Fibroblast of skin of left biceps (primary cell): ENCODE results near the gene ATXN7L1.
A peak's percentile ranks its signal among the peaks of the same experiment; 100 is the strongest.
"Not testable (repeated sequence)": the region's sequence is repeated elsewhere in the genome, so short reads cannot be mapped to it uniquely, and the experiment has no call there.

Experiments
- DNase-seq, 2 experiments: peaks; one replicate each; pipeline ENCODE4 v3.0.0-alpha.2; 2013; ENCODE audit warnings: low read depth in 2 of 2

The ATXN7L1 gene

GRCh38 chr7:105617280-105618015 lies 259.0 kb downstream of the ATXN7L1 start:
- no peak for DNase-seq

- no peak for DNase-seq
Observed at GRCh38 chr7:105614341-105614840, 262.0 kb downstream of the ATXN7L1 start.

DNA sequence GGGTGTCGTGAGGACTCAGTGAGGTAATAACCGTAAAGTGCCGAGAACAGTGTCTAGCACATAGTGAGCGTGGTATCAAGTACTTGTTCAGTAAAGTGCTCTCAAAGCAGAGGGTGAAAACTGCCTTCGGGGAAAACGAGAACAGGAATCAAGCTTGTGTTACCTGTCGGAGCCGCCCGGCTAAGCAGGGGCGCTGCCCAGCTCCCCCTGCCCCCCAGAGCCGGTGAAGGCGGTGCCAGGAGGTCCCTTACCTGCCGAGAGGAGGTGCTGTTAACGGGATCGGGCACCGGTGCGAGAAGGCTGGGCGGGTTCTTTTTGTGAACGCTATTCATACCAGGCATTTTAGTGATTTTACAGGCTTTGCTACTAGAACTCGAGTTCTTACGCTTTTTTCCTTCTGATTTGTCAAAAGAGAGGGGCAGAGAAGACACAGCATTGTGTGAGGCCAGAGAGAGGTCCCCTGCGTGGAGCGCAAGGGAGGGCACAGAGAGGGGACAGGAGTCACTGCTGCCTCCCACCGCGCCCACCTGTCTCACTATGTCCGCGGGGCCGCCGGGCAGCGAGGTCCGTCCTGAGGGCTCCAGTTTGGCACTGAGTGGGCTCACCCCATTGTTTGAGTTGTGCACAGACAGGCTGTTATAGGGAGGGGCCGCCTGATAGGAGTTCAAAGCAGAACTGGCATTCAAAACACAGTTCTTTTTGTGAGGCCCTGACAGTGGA lies 262.6 kb downstream of the ATXN7L1 start:
- DNase-seq, result no peak

DNA sequence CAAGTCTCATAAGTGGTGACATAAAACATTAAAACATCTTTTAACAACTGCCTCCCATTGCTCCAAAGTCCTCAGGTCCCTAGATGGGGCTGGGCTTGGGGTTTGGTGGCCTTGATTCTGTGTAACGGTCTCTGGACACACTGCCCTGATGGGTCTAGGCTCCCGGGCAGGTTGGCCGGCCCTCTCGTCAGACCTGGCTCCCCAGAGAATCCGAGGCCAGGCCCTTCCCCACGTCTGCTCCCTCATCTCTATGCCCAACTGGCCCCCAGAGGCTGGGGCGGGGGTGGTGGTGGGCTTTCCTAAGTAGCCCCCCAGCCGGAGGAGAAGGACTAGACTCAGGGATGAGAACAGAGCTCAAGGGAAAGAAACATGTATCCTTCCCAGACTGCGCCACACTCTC lies 263.6 kb downstream of the ATXN7L1 start:
- no peak for DNase-seq

DNA sequence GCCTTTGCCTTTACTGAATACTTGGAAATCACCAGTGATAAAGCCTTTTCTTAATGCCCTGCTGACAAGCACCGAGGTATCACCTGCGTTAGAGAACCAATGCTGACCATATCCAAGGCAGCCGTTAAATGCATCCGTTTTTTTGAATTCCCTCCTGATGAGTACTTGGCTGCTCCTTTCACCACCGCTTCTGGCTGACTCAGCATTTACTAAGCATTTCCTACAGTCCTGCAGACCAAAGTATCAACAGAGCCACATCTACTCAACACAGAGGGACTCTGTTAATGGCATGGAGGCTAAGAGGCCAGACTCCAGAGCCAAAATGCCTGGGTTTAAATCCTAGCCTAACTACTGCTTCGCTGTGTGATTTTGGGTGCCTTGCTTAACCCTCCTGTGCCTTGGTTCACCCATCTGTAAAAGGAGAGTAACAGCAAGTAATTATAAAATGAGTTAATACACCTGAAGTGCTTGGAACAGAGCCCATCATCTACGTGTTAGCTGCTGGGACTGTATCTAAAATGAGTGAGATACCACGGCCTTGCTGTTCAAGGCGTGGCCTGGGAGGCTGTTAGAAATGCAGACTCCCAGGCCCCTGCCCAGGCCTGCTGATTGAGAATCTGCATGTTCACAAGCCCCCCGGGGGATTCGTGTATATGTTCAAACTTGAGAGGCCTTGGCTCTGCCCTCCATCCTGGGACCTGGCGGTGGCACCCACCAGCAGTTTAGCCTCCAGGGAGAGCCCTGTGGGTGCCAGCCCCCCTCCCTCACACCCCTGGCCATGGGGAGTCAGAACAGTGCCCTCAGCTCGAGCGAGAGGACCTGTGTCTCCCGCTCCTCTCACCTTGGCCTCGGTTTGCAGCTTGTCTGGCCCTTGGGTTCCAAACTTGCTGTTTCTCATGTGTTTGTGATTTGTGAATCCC lies 264.3 kb downstream of the ATXN7L1 start:
- DNase-seq, result no peak

DNA sequence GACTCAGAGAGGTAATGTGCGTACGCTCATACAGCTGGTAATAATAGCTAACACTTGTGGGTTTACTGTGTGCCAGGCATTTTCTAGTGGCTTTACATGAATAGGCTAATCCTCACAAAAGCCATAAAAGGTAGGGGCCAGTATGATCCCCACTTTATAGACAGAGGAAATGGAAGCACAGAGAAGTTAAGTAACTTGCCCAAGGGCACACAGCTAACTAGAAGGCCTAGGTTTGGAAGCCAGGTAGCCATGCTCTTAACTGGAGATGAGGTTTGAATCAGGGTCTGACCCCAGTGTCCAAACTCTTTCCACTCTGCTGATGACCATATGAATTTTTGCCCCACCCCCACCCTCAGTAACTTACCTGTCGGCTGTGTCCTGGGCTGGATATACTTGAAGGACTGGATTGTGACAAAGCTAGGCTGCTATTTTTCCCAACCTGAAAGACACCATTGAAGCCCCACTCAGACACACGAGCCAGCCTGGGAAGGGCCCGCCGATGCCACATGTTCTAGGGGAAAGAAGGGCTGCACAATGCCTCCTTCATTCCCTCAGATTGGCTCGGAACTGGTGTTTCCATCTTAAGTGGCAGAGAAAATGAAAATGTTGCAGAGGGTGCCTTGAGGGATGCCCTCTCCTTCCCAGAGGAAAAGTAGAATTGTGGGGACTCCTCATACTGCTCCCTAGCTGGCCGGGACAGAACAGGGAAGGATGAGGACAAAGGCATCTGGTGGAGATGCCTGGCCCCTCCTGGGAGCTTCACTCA lies 266.1 kb downstream of the ATXN7L1 start:
- DNase-seq, result no peak

- no peak for DNase-seq
Observed at GRCh38 chr7:105602325-105603305, 273.8 kb downstream of the ATXN7L1 start.

DNA sequence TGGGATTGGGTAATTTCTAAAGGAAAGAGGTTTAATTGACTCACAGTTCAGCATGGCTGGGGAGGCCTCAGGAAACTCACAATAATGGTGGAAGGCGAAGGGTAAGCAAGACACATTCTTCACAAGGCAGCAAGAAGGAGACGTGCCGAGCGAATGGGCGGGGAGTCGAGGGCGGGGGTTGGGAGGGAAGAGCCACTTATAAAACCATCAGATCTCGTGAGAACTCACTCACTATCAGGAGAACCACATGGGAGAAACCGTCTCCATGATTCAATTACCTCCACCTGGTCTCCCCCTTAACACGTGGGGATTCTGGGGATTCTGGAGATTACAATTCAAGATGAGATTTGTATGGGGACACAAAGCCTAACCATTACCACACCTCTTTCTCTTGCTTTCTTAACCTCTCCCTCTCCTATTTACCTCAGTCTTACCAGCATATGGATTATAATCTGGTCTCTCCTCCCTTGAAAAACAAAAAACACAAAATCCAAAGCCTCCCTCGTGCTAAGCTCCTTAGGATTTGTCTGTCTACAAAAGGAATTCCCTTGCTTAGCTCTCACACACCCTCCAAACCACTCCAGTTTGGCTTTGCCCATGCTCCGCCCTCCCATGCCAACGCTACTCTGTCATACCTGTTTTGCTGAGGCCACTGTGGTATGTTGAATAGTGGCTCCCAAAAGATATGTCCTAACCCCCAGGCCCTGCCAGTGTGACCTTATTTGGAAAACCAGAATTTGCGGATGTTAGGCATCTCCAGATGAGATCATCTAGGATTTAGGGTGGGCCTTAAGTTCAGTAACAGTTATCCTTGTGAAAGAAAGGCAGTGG lies 275.5 kb downstream of the ATXN7L1 start:
- DNase-seq, result no peak

GRCh38 chr7:105599551-105599950 lies 276.8 kb downstream of the ATXN7L1 start:
- DNase-seq, result no peak

GRCh38 chr7:105599080-105599479 lies 277.3 kb downstream of the ATXN7L1 start:
- DNase-seq, result not testable (repeated sequence)

- no peak for DNase-seq
Observed at GRCh38 chr7:105596866-105597265, 279.5 kb downstream of the ATXN7L1 start.

DNA sequence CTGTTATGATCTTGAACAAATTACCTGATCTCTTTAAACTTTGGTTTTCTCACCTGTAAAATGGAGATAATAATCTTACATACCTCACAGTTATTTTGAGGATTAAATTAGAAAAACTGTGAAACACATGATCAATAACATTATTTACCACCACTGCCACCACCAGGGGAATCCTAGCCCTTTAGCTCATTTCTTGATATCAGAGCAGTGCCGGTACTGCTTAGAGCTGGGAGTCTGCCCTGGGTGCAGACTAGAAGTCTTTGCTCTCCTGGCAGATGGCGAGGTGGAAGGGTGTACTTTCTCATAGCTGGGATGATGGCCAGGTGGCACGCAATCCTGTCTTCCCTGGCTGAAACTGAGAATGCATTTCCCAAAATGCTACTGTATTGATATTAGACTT lies 282.4 kb downstream of the ATXN7L1 start:
- DNase-seq, result no peak

GRCh38 chr7:105591522-105591921 lies 284.9 kb downstream of the ATXN7L1 start:
- DNase-seq, result no peak

- no peak for DNase-seq
Observed at GRCh38 chr7:105590793-105591192, 285.6 kb downstream of the ATXN7L1 start.

GRCh38 chr7:105589356-105590077 lies 286.9 kb downstream of the ATXN7L1 start:
- peak; percentile 33 to 37 for DNase-seq

DNA sequence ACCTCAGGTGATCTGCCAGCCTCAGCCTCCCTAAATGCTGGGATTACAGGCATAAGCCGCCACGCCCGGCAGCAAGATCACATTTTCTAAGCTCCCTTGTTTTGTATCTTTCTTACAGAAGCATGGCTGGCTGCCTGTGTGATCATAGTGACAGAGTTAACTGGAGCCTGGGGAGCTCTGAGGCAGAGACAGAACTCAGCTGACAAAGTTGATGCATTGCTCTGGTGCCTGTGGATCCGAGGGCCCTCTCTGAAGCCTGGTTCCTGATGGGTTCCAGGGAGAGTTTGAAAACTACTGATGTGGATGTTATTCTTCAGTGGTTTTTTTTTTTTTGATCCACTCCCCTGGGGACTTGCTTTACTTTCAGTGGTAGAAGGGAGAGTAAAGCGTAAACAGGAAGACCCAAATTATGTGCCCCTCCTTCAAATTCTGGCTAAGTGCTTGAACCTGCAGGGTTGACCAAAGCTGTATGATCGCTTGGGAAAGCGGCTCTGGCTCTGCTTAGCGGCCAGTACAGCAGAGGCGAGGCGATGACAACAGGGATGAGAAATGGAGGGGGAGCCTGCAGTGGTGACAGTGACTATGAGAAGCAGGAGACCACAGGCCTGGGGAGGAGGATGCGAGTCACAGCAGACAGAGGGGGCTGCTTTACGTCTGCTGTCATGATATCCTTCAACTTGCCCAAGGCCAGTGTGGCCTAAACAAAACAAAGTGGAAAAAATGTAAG lies 288.3 kb downstream of the ATXN7L1 start:
- DNase-seq, result no peak

DNA sequence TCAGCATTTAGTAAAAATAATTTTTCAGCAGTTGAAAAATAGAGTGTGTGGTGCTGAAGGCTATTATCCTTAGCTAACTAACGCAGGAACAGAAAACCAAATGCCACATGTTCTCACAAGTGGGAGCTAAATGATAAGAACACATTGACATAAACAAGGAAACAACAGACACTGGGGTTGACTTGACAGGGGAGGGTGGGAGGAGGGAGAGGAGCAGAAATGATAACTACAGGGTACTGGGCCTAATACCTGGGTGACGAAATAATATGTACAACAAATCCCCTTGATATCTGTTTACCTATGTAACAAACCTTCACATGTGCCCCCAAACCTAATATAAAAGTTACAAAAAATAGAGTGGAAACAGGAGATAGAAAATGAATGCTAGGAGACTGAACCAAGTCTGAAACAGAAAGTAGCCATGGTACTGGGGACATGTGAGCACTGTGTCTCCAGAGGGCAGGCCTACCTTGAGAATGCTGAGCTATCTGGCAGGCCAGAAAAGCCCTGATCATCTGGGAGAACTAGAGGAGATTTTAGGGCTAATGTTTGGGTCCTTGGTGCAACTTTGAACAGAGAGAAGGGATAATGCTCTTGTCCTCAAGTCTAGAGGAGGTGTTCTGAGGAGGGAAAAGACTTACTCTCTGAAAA lies 290.4 kb downstream of the ATXN7L1 start:
- no peak for DNase-seq
